Mesothelial cell of epicardium (in vitro differentiated cells): ENCODE measurements around the gene MAB21L4. TPM values are rescaled to one million over a fixed set of nuclear protein-coding genes. Genes with fewer than 3 reads are reported as not detected.

Source experiments
- DNase-seq, 2 experiments: peaks; one replicate each; pipeline ENCODE4 v3.0.0; 2021; ENCODE audit warnings: low spot score in 2 of 2; ENCODE audit not compliant: unreplicated experiment in 2 of 2
- H3K27ac Mint-ChIP-seq: 2 replicates; pipeline ENCODE4 v1.8.0; 2021; ENCODE audit warnings: mixed read lengths
- H3K27me3 Mint-ChIP-seq: 2 replicates; pipeline ENCODE4 v1.8.0; 2021; ENCODE audit warnings: low read depth, mixed read lengths
- H3K36me3 Mint-ChIP-seq: 2 replicates; pipeline ENCODE4 v1.8.0; 2021; ENCODE audit warnings: mixed read lengths
- H3K4me1 Mint-ChIP-seq: 2 replicates; pipeline ENCODE4 v1.8.0; 2021; ENCODE audit warnings: mixed read lengths
- H3K4me3 Mint-ChIP-seq: 2 replicates; pipeline ENCODE4 v1.8.0; 2021; ENCODE audit warnings: mild to moderate bottlenecking, moderate library complexity, mixed read lengths
- H3K9me3 Mint-ChIP-seq: 2 replicates; pipeline ENCODE4 v1.8.0; 2021; ENCODE audit warnings: mixed read lengths
- total RNA-seq: library from RNA; stranded (reverse); gene quantifications from 3 replicates; pipeline ENCODE4 v1.2.1, GENCODE V29; 2021
- TF ChIP-seq, protein P1 (sequence below): fragments of 200-600 bp; sonication (generic); IDR thresholded peaks from one replicate; pipeline ENCODE4 v1.5.0; 2021; ENCODE audit warnings: antibody characterized with exemption; ENCODE audit not compliant: unreplicated experiment

MAB21L4 gene
- total RNA-seq, 1 donor from 2014 or later: 2.4 TPM

DNA sequence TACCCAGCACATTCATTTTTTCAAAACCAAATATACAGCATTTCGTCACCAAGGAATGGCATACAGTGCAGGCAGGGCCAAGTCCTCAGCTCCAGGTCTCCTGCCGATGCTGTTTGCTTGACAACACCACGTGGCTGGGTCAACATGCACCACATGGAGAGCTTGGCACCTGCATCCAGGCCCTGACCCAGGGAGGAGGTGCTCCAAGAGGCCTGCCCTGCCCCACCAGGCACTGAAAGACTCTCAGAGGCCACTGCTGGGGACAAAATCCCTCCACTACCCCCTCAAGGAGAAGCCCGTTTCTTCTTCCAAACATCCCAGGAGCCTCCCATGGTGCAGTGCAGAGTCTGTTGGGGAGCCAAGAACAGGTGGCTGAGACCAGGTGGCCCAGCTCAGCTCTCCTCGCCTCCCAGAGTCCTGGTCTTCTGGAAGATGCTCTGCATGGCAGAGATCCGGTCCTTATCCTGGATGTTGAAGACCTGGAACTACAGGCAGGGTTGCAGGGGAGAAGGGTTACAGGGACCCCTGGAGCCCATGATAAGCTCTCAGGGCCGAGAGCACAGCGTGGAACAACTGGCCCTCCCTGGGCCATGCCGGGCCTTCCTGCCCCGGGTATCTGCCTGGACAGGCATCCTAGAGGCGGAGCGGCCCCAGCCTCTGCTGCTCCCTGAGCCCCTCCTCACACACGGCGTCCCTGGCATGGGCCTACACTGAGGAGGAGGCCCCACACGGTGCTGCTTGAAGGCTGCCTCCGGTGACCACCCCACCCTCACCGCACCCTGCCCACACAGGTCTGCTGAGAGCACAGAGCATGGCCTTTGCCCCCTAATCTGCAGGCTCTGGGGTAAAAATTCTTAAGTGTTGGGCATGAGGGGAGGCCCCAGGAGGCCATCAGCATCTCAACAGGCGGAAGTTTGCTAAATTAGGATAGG is 9.0 kb downstream of the MAB21L4 start:
- TF ChIP-seq, protein P1, sequence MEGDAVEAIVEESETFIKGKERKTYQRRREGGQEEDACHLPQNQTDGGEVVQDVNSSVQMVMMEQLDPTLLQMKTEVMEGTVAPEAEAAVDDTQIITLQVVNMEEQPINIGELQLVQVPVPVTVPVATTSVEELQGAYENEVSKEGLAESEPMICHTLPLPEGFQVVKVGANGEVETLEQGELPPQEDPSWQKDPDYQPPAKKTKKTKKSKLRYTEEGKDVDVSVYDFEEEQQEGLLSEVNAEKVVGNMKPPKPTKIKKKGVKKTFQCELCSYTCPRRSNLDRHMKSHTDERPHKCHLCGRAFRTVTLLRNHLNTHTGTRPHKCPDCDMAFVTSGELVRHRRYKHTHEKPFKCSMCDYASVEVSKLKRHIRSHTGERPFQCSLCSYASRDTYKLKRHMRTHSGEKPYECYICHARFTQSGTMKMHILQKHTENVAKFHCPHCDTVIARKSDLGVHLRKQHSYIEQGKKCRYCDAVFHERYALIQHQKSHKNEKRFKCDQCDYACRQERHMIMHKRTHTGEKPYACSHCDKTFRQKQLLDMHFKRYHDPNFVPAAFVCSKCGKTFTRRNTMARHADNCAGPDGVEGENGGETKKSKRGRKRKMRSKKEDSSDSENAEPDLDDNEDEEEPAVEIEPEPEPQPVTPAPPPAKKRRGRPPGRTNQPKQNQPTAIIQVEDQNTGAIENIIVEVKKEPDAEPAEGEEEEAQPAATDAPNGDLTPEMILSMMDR: no peak
- no peaks in the 10 kb centered on the region for H3K36me3 Mint-ChIP-seq
- no peaks in the 10 kb centered on the region for H3K4me1 Mint-ChIP-seq
- H3K9me3 Mint-ChIP-seq: no peaks in the 10 kb centered on the region
- H3K27ac Mint-ChIP-seq: no peak overlapping the region
- no peak overlapping the region for H3K4me3 Mint-ChIP-seq
- no peaks in the 10 kb centered on the region for H3K27me3 Mint-ChIP-seq
- DNase-seq: no peak

DNA sequence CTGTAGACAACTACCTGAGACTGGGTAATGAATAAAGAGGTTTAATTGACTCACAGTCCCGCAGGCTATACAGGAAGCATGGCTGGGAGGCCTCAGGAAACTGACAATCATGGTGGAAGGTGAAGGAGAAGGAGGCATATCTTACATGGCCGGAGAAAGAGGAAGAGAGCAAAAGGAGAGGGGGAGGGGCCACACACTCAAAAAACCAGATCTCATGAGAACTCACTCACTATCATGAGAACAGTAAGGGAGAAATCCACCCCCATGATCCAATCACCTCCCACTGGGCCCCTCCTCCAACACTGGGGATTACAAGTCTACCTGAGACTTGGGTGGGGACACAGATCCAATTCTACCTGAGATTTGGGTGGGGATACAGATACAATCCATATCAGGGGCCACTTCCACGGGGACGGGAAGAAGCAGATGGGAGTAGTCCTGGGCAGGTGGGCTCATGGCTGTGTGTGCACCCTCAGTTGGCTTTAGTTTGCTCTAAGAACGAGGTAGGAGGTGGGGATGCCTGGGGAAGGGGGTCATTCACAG is 9.9 kb downstream of the MAB21L4 start:
- Mint-ChIP-seq H3K4me3 (no peak overlapping the region), H3K27me3 (no peaks in the 10 kb centered on the region), H3K36me3 (no peaks in the 10 kb centered on the region), H3K4me1 (no peaks in the 10 kb centered on the region), H3K27ac (no peak overlapping the region), H3K9me3 (no peaks in the 10 kb centered on the region)
- TF ChIP-seq, protein P1: no peak
- DNase-seq: no peak

DNA sequence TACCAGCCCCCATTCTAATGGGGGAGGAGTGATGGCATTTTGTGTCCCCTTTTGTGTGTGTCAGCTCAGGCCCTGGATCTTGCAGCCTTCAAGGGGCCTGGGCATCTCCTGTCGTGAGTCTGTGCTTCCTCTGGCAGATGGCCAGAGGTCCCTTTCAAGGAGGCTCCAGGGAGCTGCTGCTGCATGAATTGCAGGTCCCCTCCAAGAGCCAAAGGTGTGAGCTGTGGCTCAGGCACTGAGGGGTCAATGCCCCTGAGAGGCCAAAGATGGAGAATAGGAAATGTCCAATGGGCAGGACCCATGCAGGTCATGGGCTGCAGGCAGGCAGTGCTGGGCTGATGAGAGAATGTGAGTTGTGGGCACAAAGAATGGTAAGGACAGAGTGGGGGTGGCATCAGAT is 10.4 kb downstream of the MAB21L4 start:
- Mint-ChIP-seq H3K27me3 (no peaks in the 10 kb centered on the region), H3K27ac (no peak overlapping the region), H3K4me1 (no peaks in the 10 kb centered on the region), H3K9me3 (no peaks in the 10 kb centered on the region), H3K4me3 (no peak overlapping the region), H3K36me3 (no peaks in the 10 kb centered on the region)
- DNase-seq: no peak
- TF ChIP-seq, protein P1: no peak

DNA sequence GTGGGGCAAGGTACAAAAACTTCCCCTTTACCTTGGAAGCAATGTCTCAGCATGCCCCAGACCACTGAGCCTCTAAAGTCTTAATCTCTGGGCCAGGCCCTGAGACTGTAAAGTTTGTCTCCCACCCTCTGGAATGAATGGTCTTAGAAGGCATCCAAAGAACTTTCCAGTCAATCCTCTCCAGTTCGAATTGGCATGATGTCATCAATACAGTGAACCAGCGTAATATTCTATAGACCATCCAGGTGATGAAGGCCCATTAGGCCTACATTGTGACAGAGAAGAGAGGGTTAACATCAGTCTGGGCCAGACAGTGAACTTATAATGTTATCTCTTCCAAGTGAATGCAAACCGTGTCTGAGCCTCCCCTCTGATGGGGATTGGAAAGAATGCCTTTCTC is 11.2 kb downstream of the MAB21L4 start:
- no peak for DNase-seq
- Mint-ChIP-seq H3K9me3 (no peaks in the 10 kb centered on the region), H3K4me1 (no peaks in the 10 kb centered on the region), H3K27ac (no peak overlapping the region), H3K36me3 (no peaks in the 10 kb centered on the region), H3K27me3 (no peaks in the 10 kb centered on the region), H3K4me3 (no peak overlapping the region)
- TF ChIP-seq, protein P1: no peak

DNA sequence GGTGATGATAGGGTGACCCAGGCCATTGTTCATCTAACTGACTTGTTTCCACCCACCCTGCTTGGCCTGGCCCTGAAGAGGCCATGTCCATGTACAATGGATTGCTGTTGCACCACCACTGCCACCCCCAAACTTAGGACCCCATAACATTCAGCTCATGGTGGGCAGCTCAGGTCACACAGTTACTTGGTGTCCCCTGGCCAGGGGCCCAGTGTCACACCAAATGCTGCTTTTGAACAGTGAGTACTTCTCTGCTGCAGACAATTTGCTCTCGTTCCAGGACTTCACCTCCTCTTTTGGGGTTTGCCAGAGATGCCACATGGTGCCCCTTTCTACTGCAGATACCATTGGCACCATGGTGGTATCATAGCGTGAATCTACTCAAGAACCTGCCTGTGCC is 11.7 kb downstream of the MAB21L4 start:
- H3K4me3 Mint-ChIP-seq: no peak overlapping the region
- no peaks in the 10 kb centered on the region for H3K36me3 Mint-ChIP-seq
- no peaks in the 10 kb centered on the region for H3K4me1 Mint-ChIP-seq
- TF ChIP-seq, protein P1: no peak
- DNase-seq: no peak
- no peaks in the 10 kb centered on the region for H3K9me3 Mint-ChIP-seq
- H3K27ac Mint-ChIP-seq: no peak overlapping the region
- H3K27me3 Mint-ChIP-seq: no peaks in the 10 kb centered on the region
